PC-3 (cell line): ENCODE results near the gene LRRC8E. TPM values are rescaled to one million over a fixed set of nuclear protein-coding genes. Genes with fewer than 3 reads are reported as not detected.
A peak's percentile ranks its signal among the peaks of the same experiment; 100 is the strongest.

Experiments used
- ATAC-seq: fragments of 200-7000 bp; cut with Tn5 transposase; 2 replicates; pipeline ENCODE4 v1.9.1; 2020; ENCODE audit warnings: mild to moderate bottlenecking, moderate library complexity
- BruUV-seq: library from RNA; stranded (reverse); fragments of 400-500 nt; replicated peaks from 2 replicates; lab custom pipeline; 2021; lab: Mats Ljungman, UMichigan
- CTCF ChIA-PET: fragments of 300-600 bp; sonication (Branson Sonifier 250); formaldehyde crosslinking; loops from one replicate; lab custom pipeline; 2022; ENCODE audit warnings: antibody characterized with exemption; lab: Charles Lee
- POLR2A ChIA-PET: fragments of 300-600 bp; sonication (Branson Sonifier 250); formaldehyde crosslinking; loops from one replicate; lab custom pipeline; 2022; ENCODE audit warnings: antibody characterized with exemption; ENCODE audit not compliant: unreplicated experiment; lab: Charles Lee
- DNase-seq: peaks from one replicate; pipeline ENCODE4 v3.0.0-alpha.2; 2015
- H2AFZ ChIP-seq: fragments of 300-600 bp; sonication (generic); 2 replicates; pipeline ENCODE4 v1.6.0; 2016; ENCODE audit warnings: antibody characterized with exemption, low read length
- H3F3A ChIP-seq: fragments of 300-600 bp; sonication (generic); one replicate; pipeline ENCODE4 v1.6.0; 2017; ENCODE audit warnings: antibody characterized with exemption, low read length, control low read depth, mild to moderate bottlenecking; ENCODE audit not compliant: unreplicated experiment
- H3K27ac ChIP-seq: fragments of 300-600 bp; sonication (generic); 2 replicates; pipeline ENCODE4 v1.5.1; 2016; ENCODE audit warnings: mild to moderate bottlenecking, low read length
- H3K27me3 ChIP-seq: fragments of 300-600 bp; sonication (generic); 2 replicates; pipeline ENCODE4 v1.6.1; 2016; ENCODE audit warnings: low read length, mixed read lengths
- H3K36me3 ChIP-seq: fragments of 300-600 bp; sonication (generic); 2 replicates; pipeline ENCODE4 v1.6.1; 2016; ENCODE audit warnings: low read depth, mixed run types, low read length, mixed read lengths
- H3K4me1 ChIP-seq: fragments of 300-600 bp; sonication (generic); 2 replicates; pipeline ENCODE4 v1.5.1; 2016; ENCODE audit warnings: low read length; ENCODE audit not compliant: insufficient read depth
- H3K4me2 ChIP-seq: fragments of 300-600 bp; sonication (generic); 2 replicates; pipeline ENCODE4 v1.6.0; 2016; ENCODE audit warnings: low read length
- H3K4me3 ChIP-seq: fragments of 300-600 bp; sonication (generic); 2 replicates; pipeline ENCODE4 v1.5.1; 2016; ENCODE audit warnings: mild to moderate bottlenecking, low read length, mixed read lengths
- H3K79me2 ChIP-seq: fragments of 300-600 bp; sonication (generic); 2 replicates; pipeline ENCODE4 v1.6.1; 2017; ENCODE audit warnings: low read length, mixed read lengths
- H3K9ac ChIP-seq: fragments of 300-600 bp; sonication (generic); 2 replicates; pipeline ENCODE4 v1.6.0; 2016; ENCODE audit warnings: mild to moderate bottlenecking, low read length
- H3K9me2 ChIP-seq: fragments of 300-600 bp; sonication (generic); replicated peaks from 2 replicates; pipeline ENCODE4 v1.6.1; 2016; ENCODE audit warnings: mixed run types, low read length, mixed read lengths
- H3K9me3 ChIP-seq: fragments of 300-600 bp; sonication (generic); 2 replicates; pipeline ENCODE4 v1.6.1; 2016; ENCODE audit warnings: low read length, mixed read lengths
- H4K20me1 ChIP-seq: fragments of 300-600 bp; sonication (generic); 2 replicates; pipeline ENCODE4 v1.6.1; 2016; ENCODE audit warnings: low read length, mixed read lengths
- CTCF ChIP-seq: fragments of 300-600 bp; sonication (generic); conservative IDR thresholded peaks from 2 replicates; pipeline ENCODE4 v1.5.1; 2017; ENCODE audit warnings: antibody characterized with exemption, low read depth, mild to moderate bottlenecking, low read length
- EZH2 ChIP-seq: fragments of 300-600 bp; sonication (generic); IDR thresholded peaks from one replicate; pipeline ENCODE4 v1.6.1; 2017; ENCODE audit warnings: antibody characterized with exemption, mild to moderate bottlenecking, low read length; ENCODE audit not compliant: unreplicated experiment
- EZH2phosphoT487 ChIP-seq: fragments of 300-600 bp; sonication (generic); IDR thresholded peaks from 2 replicates; pipeline ENCODE4 v1.6.1; 2018; ENCODE audit warnings: mild to moderate bottlenecking, antibody characterized with exemption, low read length, borderline replicate concordance
- intact Hi-C: fragments of 100-400 bp; cut with micrococcal nuclease; formaldehyde crosslinking; loops from 2 replicates; pipeline ENCODE4 v1.9.0; 2023
- total RNA-seq: library from RNA; depleted of rRNA; stranded (reverse); fragments of >200 nt; gene quantifications from 2 replicates; pipeline ENCODE4 v1.2.3, GENCODE V29; 2014

LRRC8E gene
- total RNA-seq, 1 experiment from 2014 or later = 30.8 TPM

GRCh38 chr19:7860714-7861618 lies 27.3 kb upstream of the LRRC8E start:
- CTCF ChIA-PET = interaction anchor here (0.6 kb wide), 1 partner anchor 46 kb away, joined by 7 read pairs; no protein-coding TSS in a partner anchor
- H3K4me1 ChIP-seq = no peaks in the 10 kb centered on the region

GRCh38 chr19:7861619-7862412 lies 26.5 kb upstream of the LRRC8E start:
- Histone ChIP-seq H3K27me3 (no peaks in the 10 kb centered on the region), H3K9me3 (no peaks in the 10 kb centered on the region), H3K27ac (no peak overlapping the region), H3K9me2 (no peaks in the 10 kb centered on the region), H3K4me2 (no peak overlapping the region), H4K20me1 (no peaks in the 10 kb centered on the region), H3K9ac (no peak overlapping the region), H3F3A (no peaks in the 10 kb centered on the region), H3K4me3 (no peak overlapping the region), H3K36me3 (no peaks in the 10 kb centered on the region), H2AFZ (no peak overlapping the region), H3K79me2 (no peaks in the 10 kb centered on the region), H3K4me1 (no peaks in the 10 kb centered on the region)
- CTCF ChIA-PET = no interaction called here
- ATAC-seq (no peak), DNase-seq (no peak)
- intact Hi-C loops = no loop called here
- POLR2A ChIA-PET = no interaction called here
- TF ChIP-seq CTCF (peak; percentile 28; the same call in 1 of the 2 replicates), EZH2 (no peak), EZH2phosphoT487 (no peak)
- BruUV-seq = no TSS peak

More at GRCh38 chr19:7860714-7861618, 27.3 kb upstream of the LRRC8E start:
- no peaks in the 10 kb centered on the region for H3K9me3 ChIP-seq
- H3K4me3 ChIP-seq = no peak overlapping the region
- TF ChIP-seq EZH2 (no peak), EZH2phosphoT487 (no peak), CTCF (no peak)
- H3K36me3 ChIP-seq = no peaks in the 10 kb centered on the region
- no peaks in the 10 kb centered on the region for H3K9me2 ChIP-seq
- intact Hi-C loops = no loop called here
- no peak overlapping the region for H3K27ac ChIP-seq
- H3K27me3 ChIP-seq = no peaks in the 10 kb centered on the region
- DNase-seq (no peak), ATAC-seq (no peak)
- H3F3A ChIP-seq = no peaks in the 10 kb centered on the region
- no TSS peak for BruUV-seq
- no peaks in the 10 kb centered on the region for H4K20me1 ChIP-seq
- no peaks in the 10 kb centered on the region for H3K79me2 ChIP-seq
- no peak overlapping the region for H2AFZ ChIP-seq
- POLR2A ChIA-PET = no interaction called here
- H3K4me2 ChIP-seq = no peak overlapping the region
- no peak overlapping the region for H3K9ac ChIP-seq
